Activated CD8-positive, alpha-beta memory T cell treated with anti-CD3 and anti-CD28 coated beads, Interleukin-2, amount 50 U/mL, for 4 hours (primary cell): Measurements from ENCODE around the gene SPECC1L.

Experiments
- DNase-seq: peaks from one replicate; pipeline ENCODE4 v3.0.0-alpha.2; 2020

SPECC1L gene

GRCh38 chr22:24363243-24363642 lies 92.6 kb downstream of the SPECC1L start:
- DNase-seq, result no peak

- DNase-seq, result no peak
Measured at GRCh38 chr22:24366701-24367100, 96.1 kb downstream of the SPECC1L start.

GRCh38 chr22:24367841-24368240 lies 97.2 kb downstream of the SPECC1L start:
- no peak for DNase-seq

GRCh38 chr22:24370401-24370800 lies 99.8 kb downstream of the SPECC1L start:
- DNase-seq, result no peak

GRCh38 chr22:24376002-24376401 lies 105.4 kb downstream of the SPECC1L start:
- no peak for DNase-seq

GRCh38 chr22:24376586-24376985 lies 106.0 kb downstream of the SPECC1L start:
- no peak for DNase-seq

- DNase-seq, result no peak
Measured at GRCh38 chr22:24379536-24379935, 108.9 kb downstream of the SPECC1L start.

- no peak for DNase-seq
Measured at GRCh38 chr22:24380220-24380904, 109.7 kb downstream of the SPECC1L start.

- no peak for DNase-seq
Measured at GRCh38 chr22:24380905-24381230, 110.2 kb downstream of the SPECC1L start.

GRCh38 chr22:24383061-24383460 lies 112.4 kb downstream of the SPECC1L start:
- no peak for DNase-seq

GRCh38 chr22:24384131-24384530 lies 113.5 kb downstream of the SPECC1L start:
- no peak for DNase-seq

- DNase-seq, result no peak
Measured at GRCh38 chr22:24386937-24387471, 116.4 kb downstream of the SPECC1L start.

- DNase-seq, result no peak
Measured at GRCh38 chr22:24389680-24390079, 119.0 kb downstream of the SPECC1L start.

- DNase-seq, result no peak
Measured at GRCh38 chr22:24390156-24390555, 119.5 kb downstream of the SPECC1L start.

GRCh38 chr22:24390576-24390975 lies 119.9 kb downstream of the SPECC1L start:
- DNase-seq, result no peak

GRCh38 chr22:24391836-24392217 lies 121.2 kb downstream of the SPECC1L start:
- no peak for DNase-seq

- no peak for DNase-seq
Measured at GRCh38 chr22:24392218-24392931, 121.7 kb downstream of the SPECC1L start.

- DNase-seq, result no peak
Measured at GRCh38 chr22:24393012-24393559, 122.5 kb downstream of the SPECC1L start.

GRCh38 chr22:24393848-24394247 lies 123.2 kb downstream of the SPECC1L start:
- DNase-seq, result no peak

- no peak for DNase-seq
Measured at GRCh38 chr22:24394254-24394653, 123.6 kb downstream of the SPECC1L start.

- DNase-seq, result no peak
Measured at GRCh38 chr22:24398409-24398808, 127.8 kb downstream of the SPECC1L start.

GRCh38 chr22:24400034-24400725 lies 129.5 kb downstream of the SPECC1L start:
- DNase-seq, result no peak
